Kidney (tissue), 14 donors: ENCODE results near the gene RAD18. TPM values are rescaled to one million over a fixed set of nuclear protein-coding genes. Genes with fewer than 3 reads are reported as not detected.

Source experiments
- DNase-seq, 5 donors: peaks; one replicate each; pipeline ENCODE4 v3.0.0-alpha.2; 2013 to 2020
- FAIRE-seq: peaks from 2 replicates; lab custom pipeline; 2012; peaks lifted over from hg19 to GRCh38; lab: Jason Lieb, UNC
- H3K27ac ChIP-seq, 2 donors: one replicate each; pipeline ENCODE4 v1.7.0; 2013; ENCODE audit warnings: low read depth in 2 of 2, low read length in 2 of 2, inconsistent platforms in 1 of 2
- H3K27me3 ChIP-seq: one replicate; pipeline ENCODE4 v1.7.1; 2013; ENCODE audit warnings: low read length, inconsistent platforms; ENCODE audit not compliant: control insufficient read depth, insufficient read depth
- H3K36me3 ChIP-seq, 3 donors: one replicate each; pipeline versions ENCODE4 v1.7.0 to v1.7.1; 2013; ENCODE audit warnings: low read length in 3 of 3, control low read depth in 1 of 3, inconsistent platforms in 1 of 3; ENCODE audit not compliant: insufficient read depth in 3 of 3, control insufficient read depth in 2 of 3
- H3K4me1 ChIP-seq, 3 donors: one replicate each; pipeline versions ENCODE4 v1.7.0 to v1.7.1; 2013; ENCODE audit warnings: low read length in 3 of 3, inconsistent platforms in 1 of 3, low read depth in 1 of 3; ENCODE audit not compliant: control insufficient read depth in 2 of 3, insufficient read depth in 2 of 3
- H3K4me3 ChIP-seq, 3 donors: one replicate each; pipeline versions ENCODE4 v1.7.0 to v1.8.1; 2013; ENCODE audit warnings: low read length in 3 of 3, control low read depth in 1 of 3, inconsistent platforms in 1 of 3
- H3K9ac ChIP-seq, 3 donors: one replicate each; pipeline versions ENCODE4 v1.7.0 to v1.7.1; 2013; ENCODE audit warnings: low read length in 3 of 3, control low read depth in 1 of 3, inconsistent platforms in 1 of 3
- H3K9me3 ChIP-seq, 3 donors: one replicate each; pipeline versions ENCODE4 v1.7.0 to v1.7.1; 2013; ENCODE audit warnings: low read length in 3 of 3, control low read depth in 1 of 3, inconsistent platforms in 1 of 3; ENCODE audit not compliant: control insufficient read depth in 2 of 3, insufficient read depth in 1 of 3
- CTCF ChIP-seq: IDR thresholded peaks from 3 replicates; pipeline ENCODE4 v1.5.1; 2012; ENCODE audit warnings: mild to moderate bottlenecking, moderate library complexity, borderline replicate concordance; ENCODE audit not compliant: insufficient read depth; ENCODE audit errors: extremely low read depth
- intact Hi-C: fragments of 100-400 bp; cut with DNase I; formaldehyde crosslinking; loops from one replicate; pipeline ENCODE4 v1.11.1; 2022
- polyA plus RNA-seq: library from polyadenylated mRNA; stranded (reverse); fragments of 350-450 nt; fragmentation: Illumina TruSeq; extraction: RNeasy Lipid Tissue Mini Kit (QIAGEN cat#74804); gene quantifications from one replicate; pipeline ENCODE4 v1.2.3, GENCODE V29; 2014; ENCODE audit warnings: low read depth, low replicate concordance; ENCODE audit not compliant: insufficient read depth
- total RNA-seq: library from RNA; stranded (reverse); fragmentation: NEBNext Ultra II Directional; extraction: Animal tissue kit (Norgen Biotek cat#: 25700); gene quantifications from one replicate; pipeline ENCODE4 v1.2.1, GENCODE V29; 2021
- donor health status: control.
- donor health status: control.
- donor health status: control.
- donor health status: control.
- donor health status: control.
- donor health status: DM: yes; HTN: yes; CAD: no.
- donor health status: Normal renal cell carcinoma (clear cell type).

Gene RAD18
- total and polyA plus RNA-seq, 2 donors from 2014 or later, result 3.1 to 8.0 TPM

DNA sequence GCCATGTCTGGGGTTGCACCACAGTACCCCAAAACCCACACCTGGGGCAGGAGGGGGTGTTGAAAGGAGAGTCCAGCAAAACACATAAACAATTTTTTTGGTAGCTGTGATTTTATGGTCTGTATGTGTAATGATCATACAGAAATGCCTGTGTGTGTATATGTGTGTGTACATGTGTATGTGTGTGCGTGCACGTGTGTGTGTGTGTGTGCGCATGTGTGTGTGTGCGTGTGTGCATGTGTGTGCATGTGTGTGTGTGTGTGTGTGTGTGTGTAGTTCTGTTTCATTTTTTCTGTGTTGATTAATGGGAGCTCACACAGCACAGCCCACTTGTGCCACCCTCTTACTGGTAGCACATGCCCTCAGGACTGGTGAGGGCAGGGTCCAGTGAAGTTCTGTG lies 97.6 kb downstream of the RAD18 start:
- no peak for FAIRE-seq
- intact Hi-C loops, result no loop called here

GRCh38 chr3:8864402-8865350 lies 98.6 kb downstream of the RAD18 start:
- Histone ChIP-seq H3K27ac (no peak overlapping the region), H3K27me3 (no peaks in the 10 kb centered on the region), H3K9me3 (no peaks in the 10 kb centered on the region), H3K4me1 (no peaks in the 10 kb centered on the region), H3K4me3 (peak overlapping the region; percentile 49 to 78 (median 74)), H3K9ac (peak overlapping the region in 1 of 3 donors; percentile 63), H3K36me3 (no peaks in the 10 kb centered on the region)
- intact Hi-C loops, result no loop called here
- FAIRE-seq, result no peak
- TF ChIP-seq CTCF, result no peak
- DNase-seq, result peak in 3 of 5 donors; percentile 33 to 80 (median 71)

More for the DNA sequence above, 97.6 kb downstream of the RAD18 start:
- H3K36me3 ChIP-seq, result no peaks in the 10 kb centered on the region
- no peak overlapping the region for H3K4me3 ChIP-seq
- TF ChIP-seq CTCF, result no peak
- DNase-seq, result no peak
- no peaks in the 10 kb centered on the region for H3K27me3 ChIP-seq
- no peaks in the 10 kb centered on the region for H3K9me3 ChIP-seq
- no peak overlapping the region for H3K9ac ChIP-seq
- no peaks in the 10 kb centered on the region for H3K4me1 ChIP-seq
- no peak overlapping the region for H3K27ac ChIP-seq

GRCh38 chr3:8863891-8864290 lies 99.4 kb downstream of the RAD18 start:
- H3K36me3 ChIP-seq, result no peaks in the 10 kb centered on the region
- no peaks in the 10 kb centered on the region for H3K4me1 ChIP-seq
- no peaks in the 10 kb centered on the region for H3K9me3 ChIP-seq
- H3K27me3 ChIP-seq, result no peaks in the 10 kb centered on the region
- DNase-seq (no peak), FAIRE-seq (no peak)
- H3K9ac ChIP-seq, result no peak overlapping the region
- no peak overlapping the region for H3K4me3 ChIP-seq
- H3K27ac ChIP-seq, result no peak overlapping the region
- no peak for TF ChIP-seq CTCF
- intact Hi-C loops, result no loop called here
